Endodermal cell (in vitro differentiated cells): ENCODE data around the gene ELMO1. TPM values are rescaled to one million over a fixed set of nuclear protein-coding genes. Genes with fewer than 3 reads are reported as not detected.

Source experiments
- DNase-seq: peaks from one replicate; pipeline ENCODE4 v3.0.0-alpha.2; 2017
- H3K27ac ChIP-seq: 2 replicates; pipeline ENCODE4 v1.5.1; 2013; ENCODE audit warnings: mild to moderate bottlenecking, low read depth, low read length, moderate library complexity
- H3K27me3 ChIP-seq: 2 replicates; pipeline ENCODE4 v1.6.1; 2013; ENCODE audit warnings: mild to moderate bottlenecking, low read length, moderate library complexity; ENCODE audit not compliant: insufficient read depth, control insufficient read depth, poor library complexity, severe bottlenecking
- H3K36me3 ChIP-seq: 2 replicates; pipeline ENCODE4 v1.7.0; 2013; ENCODE audit warnings: mild to moderate bottlenecking, low read length, moderate library complexity; ENCODE audit not compliant: control insufficient read depth, insufficient read depth
- H3K4me1 ChIP-seq: one replicate; pipeline ENCODE4 v1.7.0; 2013; ENCODE audit warnings: low read length; ENCODE audit not compliant: control insufficient read depth, insufficient read depth
- H3K4me3 ChIP-seq: 2 replicates; pipeline ENCODE4 v1.5.1; 2013; ENCODE audit warnings: mild to moderate bottlenecking, low read length, moderate library complexity
- H3K9ac ChIP-seq: 2 replicates; pipeline ENCODE4 v1.6.1; 2013; ENCODE audit warnings: mild to moderate bottlenecking, low read length, moderate library complexity; ENCODE audit not compliant: poor library complexity, severe bottlenecking; ENCODE audit errors: extremely low read depth
- H3K9me3 ChIP-seq: 2 replicates; pipeline ENCODE4 v1.6.1; 2013; ENCODE audit warnings: mild to moderate bottlenecking, low read length, moderate library complexity; ENCODE audit not compliant: control insufficient read depth
- H3K27ac Mint-ChIP-seq: 2 replicates; pipeline ENCODE4 v1.8.0; 2020; ENCODE audit warnings: mixed read lengths
- H3K27me3 Mint-ChIP-seq: 2 replicates; pipeline ENCODE4 v1.8.0; 2021; ENCODE audit warnings: mild to moderate bottlenecking, mixed read lengths; ENCODE audit not compliant: insufficient read depth
- H3K36me3 Mint-ChIP-seq: 2 replicates; pipeline ENCODE4 v1.8.0; 2020; ENCODE audit warnings: low read depth, mixed read lengths
- H3K4me1 Mint-ChIP-seq: 2 replicates; pipeline ENCODE4 v1.8.0; 2020; ENCODE audit warnings: mixed read lengths
- H3K4me3 Mint-ChIP-seq: 2 replicates; pipeline ENCODE4 v1.8.0; 2020; ENCODE audit warnings: mild to moderate bottlenecking, moderate library complexity, mixed read lengths
- H3K9me3 Mint-ChIP-seq: 2 replicates; pipeline ENCODE4 v1.8.0; 2020; ENCODE audit warnings: mild to moderate bottlenecking, mixed read lengths
- WGBS, 2 experiments: methylation state at CpG; one replicate each; pipeline versions ENCODE4 v1.1.5 to v1.1.7; 2013; ENCODE audit warnings: missing lambda C conversion rate in 2 of 2, mixed read lengths in 1 of 2; ENCODE audit not compliant: insufficient coverage in 1 of 2, insufficient read length in 1 of 2; 5-methylcytosine and 5-hydroxymethylcytosine counted together
- total RNA-seq, 2 donors: library from RNA; stranded (reverse); fragmentation: NEBNext Ultra II Directional in 1 of 2; extraction: Animal tissue kit (Norgen Biotek cat#: 25700) in 1 of 2; gene quantifications; 2 replicates in 1 of 2; 3 replicates in 1 of 2; pipeline ENCODE4 v1.2.1, GENCODE V29; 2021
- TF ChIP-seq, protein P1 (sequence below): fragments of 200-600 bp; sonication (generic); conservative IDR thresholded peaks from 2 replicates; pipeline ENCODE4 v1.5.0; 2021; ENCODE audit warnings: antibody characterized with exemption, mild to moderate bottlenecking

The ELMO1 gene
- total RNA-seq, 2 donors from 2014 or later, result 120 to 131 TPM

DNA sequence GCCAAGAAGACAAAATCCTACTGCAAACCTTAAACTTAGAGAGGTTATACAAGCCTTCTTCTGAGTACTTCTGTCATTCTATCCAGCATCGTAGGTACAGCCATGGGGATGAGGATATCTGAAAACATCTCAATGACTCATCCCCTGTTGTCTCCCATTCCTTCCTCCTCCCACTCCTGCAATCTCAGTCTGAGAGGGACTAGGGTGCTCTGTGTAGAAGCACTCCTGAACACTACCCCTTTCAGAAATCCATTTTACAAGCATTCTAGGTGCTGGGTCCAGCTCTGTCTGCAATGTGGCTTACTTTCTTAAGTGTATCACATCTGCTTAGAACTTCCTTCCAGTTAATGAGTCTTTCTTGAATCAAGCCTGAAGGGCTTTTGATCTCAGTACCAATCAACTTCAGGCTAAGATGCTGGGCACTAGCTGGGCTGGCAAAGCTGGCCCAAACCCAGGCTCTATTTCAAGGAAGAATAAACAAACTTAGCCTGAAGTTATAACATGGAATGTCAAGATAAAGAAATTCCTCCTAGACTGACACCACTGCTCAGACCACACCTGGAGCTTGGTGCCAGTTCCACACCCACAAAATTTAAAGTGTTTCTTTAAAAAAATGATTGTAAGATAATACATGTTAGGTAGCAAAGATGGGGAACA lies 454.1 kb downstream of the ELMO1 start:
- peaks cover 3% of the 10 kb centered on the region for H3K36me3 ChIP-seq
- DNase-seq, result no peak
- Mint-ChIP-seq H3K27me3 (no peaks in the 10 kb centered on the region), H3K4me1 (peaks cover 4% of the 10 kb centered on the region), H3K4me3 (no peak overlapping the region), H3K36me3 (no peaks in the 10 kb centered on the region), H3K27ac (no peak overlapping the region), H3K9me3 (no peaks in the 10 kb centered on the region)
- no peaks in the 10 kb centered on the region for H3K4me1 ChIP-seq
- TF ChIP-seq, protein P1, sequence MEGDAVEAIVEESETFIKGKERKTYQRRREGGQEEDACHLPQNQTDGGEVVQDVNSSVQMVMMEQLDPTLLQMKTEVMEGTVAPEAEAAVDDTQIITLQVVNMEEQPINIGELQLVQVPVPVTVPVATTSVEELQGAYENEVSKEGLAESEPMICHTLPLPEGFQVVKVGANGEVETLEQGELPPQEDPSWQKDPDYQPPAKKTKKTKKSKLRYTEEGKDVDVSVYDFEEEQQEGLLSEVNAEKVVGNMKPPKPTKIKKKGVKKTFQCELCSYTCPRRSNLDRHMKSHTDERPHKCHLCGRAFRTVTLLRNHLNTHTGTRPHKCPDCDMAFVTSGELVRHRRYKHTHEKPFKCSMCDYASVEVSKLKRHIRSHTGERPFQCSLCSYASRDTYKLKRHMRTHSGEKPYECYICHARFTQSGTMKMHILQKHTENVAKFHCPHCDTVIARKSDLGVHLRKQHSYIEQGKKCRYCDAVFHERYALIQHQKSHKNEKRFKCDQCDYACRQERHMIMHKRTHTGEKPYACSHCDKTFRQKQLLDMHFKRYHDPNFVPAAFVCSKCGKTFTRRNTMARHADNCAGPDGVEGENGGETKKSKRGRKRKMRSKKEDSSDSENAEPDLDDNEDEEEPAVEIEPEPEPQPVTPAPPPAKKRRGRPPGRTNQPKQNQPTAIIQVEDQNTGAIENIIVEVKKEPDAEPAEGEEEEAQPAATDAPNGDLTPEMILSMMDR, result no peak
- H3K9ac ChIP-seq, result no peak overlapping the region
- WGBS, 2 experiments, result 79% methylated on average over 1 of the region's 1 CpG; no CpG with 5 or more reads in 1 of the 2 experiments
- H3K4me3 ChIP-seq, result no peak overlapping the region
- no peak overlapping the region for H3K27ac ChIP-seq
- H3K9me3 ChIP-seq, result no peaks in the 10 kb centered on the region
- no peaks in the 10 kb centered on the region for H3K27me3 ChIP-seq

DNA sequence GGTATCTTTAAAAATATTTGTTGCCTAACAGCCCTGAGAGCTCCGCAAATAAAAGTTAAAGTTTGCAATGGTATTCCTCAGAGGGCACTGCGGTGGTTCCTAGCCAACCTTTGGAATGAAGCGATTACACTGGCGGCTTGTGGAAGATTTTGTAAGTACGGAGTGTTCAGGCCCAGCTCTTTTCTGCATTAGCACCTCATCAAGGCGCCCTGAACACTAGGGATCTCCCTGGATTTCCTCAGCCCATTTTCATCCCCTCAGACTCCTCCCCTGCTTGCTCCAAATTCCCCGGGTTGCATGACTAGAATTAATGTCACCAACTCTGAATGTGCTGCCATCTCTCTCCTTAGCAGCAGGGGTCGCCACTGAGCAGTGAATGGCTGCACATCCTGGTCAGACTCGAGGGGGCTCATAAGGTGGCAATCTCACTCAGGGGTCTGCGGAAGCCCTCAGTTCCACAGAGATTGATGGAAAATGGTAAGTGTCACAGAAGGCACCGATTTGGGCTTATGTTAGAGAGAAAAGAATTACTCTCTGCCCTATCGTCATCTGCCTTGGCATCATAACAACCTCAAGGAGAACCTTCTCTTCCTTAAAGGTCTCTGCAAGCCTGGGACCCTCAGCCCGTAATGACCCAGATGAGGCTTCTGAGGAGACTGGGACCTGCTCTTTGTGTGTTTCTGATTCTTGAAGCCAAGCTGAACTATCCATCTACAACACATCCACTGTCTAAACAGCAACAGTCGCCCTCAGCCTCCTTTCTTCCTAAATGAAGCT lies 461.5 kb downstream of the ELMO1 start:
- Histone ChIP-seq H3K4me3 (no peak overlapping the region), H3K9me3 (no peaks in the 10 kb centered on the region), H3K9ac (no peak overlapping the region), H3K36me3 (no peaks in the 10 kb centered on the region), H3K4me1 (no peaks in the 10 kb centered on the region), H3K27me3 (no peaks in the 10 kb centered on the region), H3K27ac (peak overlapping the region; percentile 14)
- WGBS, 2 experiments, result 60 to 61% methylated on average over 12 to 14 of the region's 14 CpGs
- Mint-ChIP-seq H3K36me3 (no peaks in the 10 kb centered on the region), H3K27ac (peak overlapping the region; percentile 57), H3K4me3 (no peak overlapping the region), H3K27me3 (no peaks in the 10 kb centered on the region), H3K4me1 (peaks cover 11% of the 10 kb centered on the region), H3K9me3 (no peaks in the 10 kb centered on the region)
- TF ChIP-seq, protein P1, result peak; percentile 91
- DNase-seq, result peak; percentile 95

DNA sequence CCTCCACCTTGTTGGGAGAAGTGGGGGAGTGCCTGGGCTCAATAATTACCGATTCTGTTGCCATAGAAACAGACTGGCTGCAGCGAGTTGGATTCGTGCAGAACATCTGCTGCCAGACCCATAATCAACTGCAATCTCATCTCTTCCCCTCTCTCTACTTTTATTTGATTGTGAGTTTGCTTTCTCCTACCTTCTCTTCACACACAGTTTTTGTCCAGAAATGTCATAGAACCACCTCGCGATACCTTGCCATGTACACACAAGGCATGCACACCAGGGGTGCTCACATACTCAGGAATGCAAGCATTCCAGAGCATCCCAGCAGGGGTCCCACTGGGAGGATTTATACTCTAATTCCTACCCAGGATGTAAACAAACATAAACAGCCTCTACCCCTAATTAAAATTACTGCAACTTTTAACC lies 462.1 kb downstream of the ELMO1 start:
- TF ChIP-seq, protein P1, result no peak
- H3K4me1 Mint-ChIP-seq, result peaks cover 11% of the 10 kb centered on the region
- H3K36me3 Mint-ChIP-seq, result no peaks in the 10 kb centered on the region
- Histone ChIP-seq H3K27me3 (no peaks in the 10 kb centered on the region), H3K9ac (no peak overlapping the region), H3K4me1 (no peaks in the 10 kb centered on the region), H3K9me3 (no peaks in the 10 kb centered on the region), H3K4me3 (no peak overlapping the region), H3K27ac (peak overlapping the region; percentile 29), H3K36me3 (no peaks in the 10 kb centered on the region)
- H3K4me3 Mint-ChIP-seq, result no peak overlapping the region
- 31 to 57% methylated on average over 2 to 5 of the region's 5 CpGs for WGBS, 2 experiments
- H3K27ac Mint-ChIP-seq, result peak overlapping the region; percentile 5
- no peaks in the 10 kb centered on the region for H3K9me3 Mint-ChIP-seq
- H3K27me3 Mint-ChIP-seq, result no peaks in the 10 kb centered on the region
- DNase-seq, result peak; percentile 85
